Left hindlimb (tissue), 1 donor: ENCODE measurements around the gene PLCG2.
"Not testable (repeated sequence)": the region's sequence is repeated elsewhere in the genome, so short reads cannot be mapped to it uniquely, and the experiment has no call there.

ENCODE experiments used
- DNase-seq: peaks from one replicate; pipeline ENCODE4 v3.0.0-alpha.2; 2018

Gene PLCG2

DNA sequence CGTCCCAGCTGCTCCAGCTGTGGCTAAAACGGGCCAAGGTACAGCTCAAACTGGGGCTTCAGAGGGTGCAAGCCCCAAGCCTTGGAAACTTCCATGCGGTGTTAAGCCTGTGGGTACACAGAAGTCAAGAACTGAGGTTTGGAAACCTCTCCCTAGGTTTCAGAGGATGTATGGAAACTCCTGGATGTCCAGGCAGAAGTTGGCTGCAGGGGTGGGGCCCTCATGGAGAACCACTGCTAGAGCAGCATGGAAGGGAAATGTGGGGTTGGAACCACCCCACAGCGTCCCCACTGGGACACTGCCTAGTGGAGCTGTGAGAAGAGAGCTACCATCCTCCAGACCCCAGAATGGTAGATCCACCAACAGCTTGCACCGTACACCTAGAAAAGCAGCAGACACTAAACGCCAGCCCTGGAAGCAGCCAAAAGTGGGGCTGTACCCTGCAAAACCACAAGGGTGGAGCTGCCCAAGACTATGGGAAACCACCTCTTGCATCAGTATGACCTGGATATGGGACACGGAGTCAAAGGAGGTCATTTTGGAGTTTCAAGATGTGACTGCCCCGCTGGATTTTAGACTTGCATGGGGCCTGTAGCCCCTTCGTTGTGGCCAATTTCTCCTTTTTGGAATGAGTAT lies 230.0 kb downstream of the PLCG2 start:
- DNase-seq = no peak

GRCh38 chr16:82009789-82010188 lies 230.7 kb downstream of the PLCG2 start:
- not testable (repeated sequence) for DNase-seq

DNA sequence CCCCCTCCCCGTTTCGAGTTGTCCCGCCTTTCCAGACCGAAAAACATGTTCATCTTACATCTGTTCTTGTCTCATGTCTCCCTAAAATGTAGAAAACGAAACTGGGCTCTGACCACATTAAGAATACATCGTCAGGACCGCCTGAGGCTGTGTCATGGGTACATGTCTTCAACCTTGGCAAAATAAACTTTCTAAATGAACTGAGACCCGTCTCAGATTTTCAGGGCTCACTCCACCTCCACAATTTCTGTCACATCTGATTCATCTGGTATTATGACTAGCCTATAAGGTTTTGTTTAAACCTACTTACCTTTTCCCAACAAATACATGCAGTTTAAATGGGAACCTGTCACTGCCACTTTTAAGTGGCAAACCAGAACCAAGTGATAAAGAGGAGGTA lies 231.6 kb downstream of the PLCG2 start:
- DNase-seq = no peak

DNA sequence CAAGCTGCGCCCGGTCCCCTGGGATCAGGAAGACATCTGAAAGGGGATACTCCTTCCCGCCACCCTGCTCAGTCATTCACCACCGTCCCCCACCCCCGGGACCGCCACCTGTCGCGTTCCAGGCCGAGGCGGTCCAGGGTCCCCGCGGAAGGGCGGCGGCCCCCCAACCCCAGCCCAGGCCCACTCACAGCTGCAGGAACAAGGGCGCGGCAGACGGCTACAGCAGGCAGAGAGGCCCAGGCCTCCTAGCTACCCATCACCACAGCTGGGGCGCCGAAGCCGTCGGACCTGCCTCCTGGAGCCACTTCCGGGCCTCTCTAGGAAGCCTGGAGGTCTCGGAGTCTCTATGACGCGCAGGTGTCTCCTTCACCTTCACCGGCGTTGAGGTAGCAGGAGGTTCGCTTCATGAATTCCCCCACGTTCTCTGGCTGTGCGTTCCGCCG lies 232.1 kb downstream of the PLCG2 start, which contains the start of gene SDR42E1:
Gene SDR42E1, minus strand, starts transcription at position 272 of the 443 bp plus-strand sequence. CDS start 10,612 bp downstream, outside the sequence.
- DNase-seq = no peak
